Activated CD4-positive, alpha-beta T cell treated with anti-CD3 and anti-CD28 coated beads, Interleukin-10, Interleukin-2, amounts not matched to agents 100 ng/mL and 50 ng/mL, durations not matched to agents 16 hours and 8 hours (primary cell): ENCODE data around the gene PITX3.
A peak's percentile ranks its signal among the peaks of the same experiment; 100 is the strongest.
"Not testable (repeated sequence)": the region's sequence is repeated elsewhere in the genome, so short reads cannot be mapped to it uniquely, and the experiment has no call there.

Experiments used
- DNase-seq: peaks from one replicate; pipeline ENCODE4 v3.0.0-alpha.2; 2020

PITX3 gene

DNA sequence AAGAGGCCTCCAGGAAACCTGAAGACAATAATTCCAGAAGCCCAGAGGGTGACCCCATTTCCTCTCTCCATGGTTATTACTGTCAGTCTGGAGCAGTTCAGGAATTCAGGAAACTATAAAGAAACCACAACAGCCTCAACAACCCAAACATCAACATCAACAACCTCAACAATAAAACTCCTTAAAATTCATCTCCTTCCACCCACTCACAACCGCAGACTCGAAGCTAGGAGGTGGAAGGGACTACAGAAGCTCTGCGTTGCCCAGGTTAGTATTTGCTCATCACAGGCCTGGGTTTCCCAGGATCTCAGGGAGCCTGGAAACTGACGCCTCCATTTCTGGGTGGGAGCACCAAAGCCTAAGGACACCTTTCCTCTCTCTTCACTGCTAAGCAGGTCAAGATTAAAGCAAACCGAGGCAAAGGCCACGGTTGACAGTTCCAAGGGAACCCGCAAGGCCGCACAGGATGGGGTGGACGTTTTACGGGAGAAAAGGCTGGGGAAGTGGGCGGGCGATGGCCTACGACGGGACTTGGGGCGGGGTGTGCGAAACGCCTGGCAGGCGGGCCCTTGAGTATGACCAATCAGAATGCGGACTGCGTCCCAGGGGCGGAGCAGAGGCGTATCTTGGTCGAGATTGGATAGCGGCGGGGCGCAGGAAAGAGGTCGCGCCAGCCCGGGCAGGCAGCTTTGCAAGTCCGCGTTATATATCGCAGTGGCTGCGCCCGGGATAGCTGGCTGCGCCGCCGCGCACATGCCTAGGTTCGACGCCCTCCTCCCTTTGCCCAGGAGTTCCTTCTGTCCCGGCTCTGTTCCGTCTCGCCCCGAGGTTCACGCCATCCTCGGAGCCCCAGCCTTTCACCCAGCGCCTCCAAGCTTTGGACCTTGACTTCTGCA, 15.4 kb downstream of the PITX3 start, which contains the start of gene ELOVL3:
Gene ELOVL3 (plus strand): TSS at position 654 of the 896 bp plus-strand sequence. CDS start 250 bp downstream, outside the sequence.
- DNase-seq: peak; percentile 89

DNA sequence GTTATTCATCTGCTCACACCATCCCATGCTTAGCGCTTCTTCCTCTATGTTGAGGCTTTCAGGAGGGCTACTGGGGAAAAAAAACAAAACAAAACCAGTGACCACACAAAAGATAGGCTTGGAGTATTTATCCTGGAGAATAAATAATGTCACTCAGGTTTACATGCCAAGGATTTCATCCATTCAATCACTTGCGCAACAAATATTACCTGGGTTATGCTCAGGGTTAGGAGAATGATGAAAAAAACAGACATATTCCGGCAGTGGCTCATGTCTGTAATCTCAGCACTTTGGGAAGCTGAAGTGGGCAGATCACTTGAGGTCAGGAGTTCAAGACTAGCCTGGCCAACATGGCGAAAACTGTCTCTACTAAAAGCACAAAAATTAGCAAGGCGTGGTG, 18.5 kb downstream of the PITX3 start:
- no peak for DNase-seq

DNA sequence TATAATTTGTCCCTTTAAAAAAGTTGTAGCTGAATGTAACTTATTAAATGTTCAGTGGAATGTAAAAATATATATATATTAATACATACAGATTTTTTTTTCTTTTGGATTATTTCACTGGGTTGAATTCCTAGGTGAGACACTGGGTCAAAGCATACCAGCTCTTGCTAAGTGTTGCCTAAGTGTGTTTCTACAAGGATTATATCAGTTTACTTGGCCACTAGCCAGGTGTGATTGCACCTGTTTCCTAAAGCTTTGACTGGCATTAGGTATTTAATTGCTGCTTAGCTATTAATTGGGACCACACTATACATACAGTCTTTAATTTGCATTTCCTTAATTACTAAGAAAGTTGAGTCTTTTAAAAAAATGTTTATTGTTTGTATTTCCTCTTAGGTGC, 20.7 kb downstream of the PITX3 start:
- DNase-seq: no peak

DNA sequence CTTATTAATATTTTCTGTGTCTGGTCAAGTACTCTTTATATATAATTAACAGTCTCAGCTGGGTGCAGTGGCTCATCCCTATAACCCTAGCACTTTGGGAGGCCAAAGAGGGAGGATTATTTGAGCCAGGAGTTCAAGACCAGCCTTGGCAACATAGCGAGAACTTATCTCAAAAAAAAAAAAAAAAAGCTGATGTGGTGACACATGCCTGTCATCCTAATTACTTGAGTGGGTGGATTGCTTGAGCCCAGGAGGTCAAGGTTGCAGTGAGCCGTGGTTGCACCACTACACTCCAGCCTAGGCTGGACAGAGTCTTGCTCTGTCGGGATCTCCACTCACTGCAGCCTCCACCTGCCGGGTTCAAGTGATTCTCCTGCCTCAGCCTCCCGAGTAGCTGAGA, 21.9 kb downstream of the PITX3 start:
- no peak for DNase-seq

DNA sequence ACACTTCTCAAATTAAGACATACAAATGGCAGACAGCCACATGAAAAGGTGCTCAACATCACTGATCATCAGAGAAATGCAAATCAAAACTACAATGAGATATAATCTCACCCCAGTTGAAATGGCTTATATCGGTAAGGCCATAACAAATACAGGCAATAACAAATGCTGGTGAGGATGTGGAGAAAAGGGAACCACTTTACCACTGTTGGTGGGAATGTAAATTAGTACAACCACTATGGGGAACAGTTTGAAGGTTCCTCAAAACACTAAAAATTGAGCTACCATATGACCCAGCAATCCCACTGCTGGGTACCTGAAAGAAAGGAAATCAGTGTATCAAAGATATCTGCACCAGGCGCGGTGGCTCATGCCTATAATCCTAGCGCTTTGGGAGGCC, 27.7 kb downstream of the PITX3 start:
- DNase-seq: not testable (repeated sequence)

DNA sequence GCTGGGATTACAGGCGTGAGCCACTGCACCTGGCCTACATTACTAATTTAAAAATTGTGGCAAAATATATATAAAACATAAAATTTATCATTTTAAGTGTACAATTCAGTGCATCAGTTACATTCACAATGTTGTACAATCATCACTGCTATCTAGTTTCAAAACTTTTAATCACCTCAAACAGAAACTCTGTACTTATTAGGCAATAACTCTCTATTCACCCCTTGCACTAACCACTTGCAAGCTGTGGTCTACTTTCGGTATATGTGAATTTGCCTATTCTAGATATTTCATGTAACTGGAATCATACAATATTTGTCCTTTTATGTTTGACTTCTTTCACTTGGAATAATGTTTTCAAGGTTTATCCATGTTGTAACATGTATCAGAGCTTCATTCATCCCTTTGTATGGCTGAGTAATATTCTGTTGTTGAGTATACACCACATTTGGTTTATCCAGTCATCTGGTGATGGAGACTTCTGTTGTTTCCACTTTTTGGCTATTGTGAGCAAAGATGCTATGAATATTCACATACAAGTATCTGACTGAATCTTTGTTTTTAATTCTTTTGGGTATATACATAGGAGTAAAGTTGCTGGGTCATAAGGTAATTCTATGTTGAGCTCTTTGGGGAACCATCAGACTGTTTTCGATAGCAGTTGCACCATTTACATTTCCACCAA, 29.6 kb downstream of the PITX3 start:
- DNase-seq: peak; percentile 9

DNA sequence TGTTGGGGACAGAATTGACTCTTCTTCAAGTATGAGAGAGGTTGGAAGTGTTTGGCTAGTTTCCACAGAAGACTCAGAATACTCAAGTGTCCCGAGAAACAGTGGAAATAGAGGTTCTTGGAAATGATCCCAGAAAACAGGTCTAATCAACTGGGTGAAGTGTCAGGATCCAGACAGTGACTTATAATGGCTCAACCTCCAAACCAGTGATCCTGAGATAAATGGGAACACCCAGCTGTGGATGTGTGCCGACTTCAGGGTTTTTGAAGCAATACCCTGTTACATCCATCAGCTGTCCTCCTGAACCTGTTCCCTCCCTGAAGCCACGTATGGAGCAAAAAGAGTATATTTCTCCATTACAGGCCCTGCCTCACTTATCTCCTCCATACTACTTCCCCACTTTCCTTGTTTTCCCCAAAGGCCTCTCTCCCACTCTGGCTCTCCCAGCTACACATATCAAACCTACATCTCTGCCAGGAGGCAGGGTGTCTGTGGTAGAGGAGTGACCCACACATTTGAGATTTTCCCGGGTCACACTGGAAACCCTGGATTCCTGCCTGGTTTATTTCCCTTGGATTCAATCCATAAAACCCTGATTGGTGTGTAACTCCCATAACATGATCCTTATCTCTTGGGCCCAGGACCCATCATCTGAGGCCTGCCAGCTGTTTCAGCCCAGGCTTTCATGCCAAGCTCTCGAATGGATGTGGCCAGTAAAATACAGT, 32.8 kb downstream of the PITX3 start:
- DNase-seq: no peak

DNA sequence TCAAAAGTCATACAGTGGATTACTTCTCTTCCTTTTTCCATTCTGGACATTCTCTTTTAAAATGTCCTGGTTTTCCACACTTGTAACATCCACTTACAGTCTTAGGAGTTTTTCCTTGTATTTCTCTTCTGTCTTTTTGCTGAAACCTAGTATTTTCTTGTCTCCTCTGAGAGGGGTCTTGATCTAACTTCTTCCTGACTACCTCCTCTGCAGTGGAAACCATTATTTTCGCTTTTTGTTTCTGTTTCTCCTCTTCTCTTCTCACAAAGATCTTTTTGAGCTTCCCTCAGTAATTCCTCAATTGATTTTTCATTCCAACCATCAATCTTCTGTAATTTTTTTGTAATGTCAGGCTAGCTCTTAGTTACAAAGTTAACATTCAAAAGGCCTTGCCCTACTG, 38.9 kb downstream of the PITX3 start:
- no peak for DNase-seq

DNA sequence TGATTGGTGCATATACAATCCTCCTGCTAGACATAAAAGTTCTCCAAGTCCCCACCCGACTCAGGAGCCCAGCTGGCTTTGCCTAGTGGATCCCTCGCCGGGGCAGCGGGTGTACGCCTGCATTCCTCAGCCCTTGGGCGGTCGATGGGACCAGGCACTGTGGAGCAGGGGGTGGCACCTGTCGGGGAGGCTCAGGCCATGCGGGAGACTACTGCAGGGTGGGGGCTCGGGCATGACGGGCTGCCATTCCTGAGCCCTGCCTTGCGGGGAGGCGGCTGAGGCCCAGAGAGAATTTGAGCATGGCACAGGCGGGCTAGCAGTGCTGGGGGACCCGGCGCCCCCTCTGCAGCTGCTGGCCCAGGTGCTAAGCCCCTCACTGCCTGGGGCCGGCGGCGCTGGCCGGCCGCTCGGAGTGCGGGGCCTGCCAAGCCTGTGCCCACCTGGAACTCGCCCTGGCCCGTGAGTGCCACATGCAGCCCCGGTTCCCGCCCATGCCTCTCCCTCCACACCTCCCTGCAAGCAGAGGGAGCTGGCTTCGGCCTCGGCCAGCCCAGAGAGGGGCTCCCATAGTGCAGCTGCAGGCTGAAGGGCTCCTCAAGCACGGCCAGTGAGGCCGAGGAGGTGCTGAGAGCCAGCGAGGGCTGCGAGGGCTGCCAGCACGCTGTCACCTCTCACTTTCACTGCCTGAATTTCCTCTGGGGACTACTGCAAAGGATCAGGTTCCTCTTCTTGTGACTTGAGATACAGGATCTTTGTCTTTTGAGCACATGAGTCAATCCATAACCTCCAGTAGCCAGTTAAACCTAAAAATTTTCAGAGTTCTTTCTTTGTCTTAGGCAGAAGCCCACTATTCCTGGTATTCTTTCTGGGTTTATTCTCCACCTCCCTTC, 40.3 kb downstream of the PITX3 start:
- no peak for DNase-seq

DNA sequence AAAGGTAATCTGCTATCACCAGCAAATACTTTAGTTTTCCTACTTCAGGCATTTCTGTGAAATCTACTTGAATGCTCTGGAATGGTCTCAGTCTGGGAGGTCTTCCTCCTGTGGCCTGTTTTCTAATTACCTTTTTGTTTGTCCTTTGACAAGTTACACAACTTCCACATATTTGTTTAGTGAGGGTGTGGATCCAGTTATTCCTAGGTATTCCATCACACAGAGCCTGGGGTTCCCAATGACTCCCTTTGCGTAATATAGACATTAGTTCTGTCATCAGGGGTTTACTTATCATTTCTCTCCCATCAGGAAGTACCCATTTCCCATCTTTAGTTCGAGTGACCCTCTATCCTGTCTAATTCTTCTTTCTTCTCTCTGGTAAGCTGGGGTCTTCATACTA, 43.3 kb downstream of the PITX3 start:
- DNase-seq: no peak

DNA sequence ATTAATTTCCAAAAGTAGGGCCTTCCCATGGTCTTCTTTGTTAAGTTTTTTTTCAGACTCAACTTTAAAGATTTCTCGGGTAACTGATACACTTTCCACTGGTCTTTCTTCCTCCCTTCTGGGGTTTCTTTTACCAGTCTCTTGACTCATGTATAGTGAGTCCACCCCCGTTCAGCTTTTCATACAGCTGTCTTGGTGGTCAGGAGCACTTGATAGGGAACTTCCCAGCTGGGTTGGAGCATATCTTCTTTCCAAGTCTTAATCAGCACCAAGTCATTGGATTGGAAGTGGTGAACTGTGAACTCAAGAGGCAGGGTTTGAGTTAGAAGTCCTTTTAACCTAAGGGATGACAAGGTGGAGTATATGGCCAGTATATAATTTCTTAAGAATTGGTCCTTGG, 44.4 kb downstream of the PITX3 start:
- no peak for DNase-seq

DNA sequence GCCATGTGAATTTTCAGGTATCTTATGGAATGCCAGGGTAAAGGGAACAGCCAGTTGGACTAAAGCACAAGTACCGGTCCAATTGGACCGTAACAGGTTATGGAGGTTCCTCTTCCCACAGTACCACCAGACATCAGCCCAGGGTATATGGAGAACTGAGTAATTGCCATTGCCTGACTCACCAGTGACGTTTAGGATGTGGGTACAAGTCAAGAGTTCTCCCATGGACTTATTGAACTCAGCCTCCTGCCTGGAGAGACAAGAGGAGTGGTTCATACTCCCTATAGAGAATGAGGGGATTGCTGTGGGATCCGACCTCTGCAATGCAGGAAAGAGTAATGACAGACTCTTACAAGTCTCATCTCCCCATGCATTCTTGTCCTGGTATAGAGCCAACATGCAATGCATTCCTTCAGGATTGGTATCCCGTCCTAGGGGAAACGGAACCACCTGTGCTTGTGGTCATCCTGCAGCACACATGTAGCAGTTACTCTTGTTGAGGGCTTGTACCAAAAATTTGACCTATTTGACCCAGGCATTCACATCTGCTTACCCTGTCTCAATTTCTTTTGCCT, 45.9 kb downstream of the PITX3 start:
- no peak for DNase-seq

DNA sequence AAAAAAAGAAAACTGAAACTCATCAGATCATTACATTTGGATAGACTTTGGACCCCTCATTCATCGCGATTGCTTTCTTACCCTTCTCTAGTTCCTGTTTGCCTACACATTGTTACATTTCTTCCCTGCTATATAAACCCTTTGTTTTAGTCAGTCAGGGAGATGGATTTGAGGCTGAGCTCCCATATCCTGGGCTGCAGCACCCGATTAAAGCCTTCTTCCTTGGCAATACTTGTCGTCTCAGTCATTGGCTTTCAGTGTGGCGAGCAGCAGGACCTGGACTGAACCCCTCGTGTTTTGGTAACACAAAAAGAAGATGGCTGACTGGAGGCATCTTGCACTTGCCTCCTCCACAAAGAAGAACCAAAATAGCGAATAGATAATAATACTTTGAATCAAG, 49.4 kb downstream of the PITX3 start:
- no peak for DNase-seq

DNA sequence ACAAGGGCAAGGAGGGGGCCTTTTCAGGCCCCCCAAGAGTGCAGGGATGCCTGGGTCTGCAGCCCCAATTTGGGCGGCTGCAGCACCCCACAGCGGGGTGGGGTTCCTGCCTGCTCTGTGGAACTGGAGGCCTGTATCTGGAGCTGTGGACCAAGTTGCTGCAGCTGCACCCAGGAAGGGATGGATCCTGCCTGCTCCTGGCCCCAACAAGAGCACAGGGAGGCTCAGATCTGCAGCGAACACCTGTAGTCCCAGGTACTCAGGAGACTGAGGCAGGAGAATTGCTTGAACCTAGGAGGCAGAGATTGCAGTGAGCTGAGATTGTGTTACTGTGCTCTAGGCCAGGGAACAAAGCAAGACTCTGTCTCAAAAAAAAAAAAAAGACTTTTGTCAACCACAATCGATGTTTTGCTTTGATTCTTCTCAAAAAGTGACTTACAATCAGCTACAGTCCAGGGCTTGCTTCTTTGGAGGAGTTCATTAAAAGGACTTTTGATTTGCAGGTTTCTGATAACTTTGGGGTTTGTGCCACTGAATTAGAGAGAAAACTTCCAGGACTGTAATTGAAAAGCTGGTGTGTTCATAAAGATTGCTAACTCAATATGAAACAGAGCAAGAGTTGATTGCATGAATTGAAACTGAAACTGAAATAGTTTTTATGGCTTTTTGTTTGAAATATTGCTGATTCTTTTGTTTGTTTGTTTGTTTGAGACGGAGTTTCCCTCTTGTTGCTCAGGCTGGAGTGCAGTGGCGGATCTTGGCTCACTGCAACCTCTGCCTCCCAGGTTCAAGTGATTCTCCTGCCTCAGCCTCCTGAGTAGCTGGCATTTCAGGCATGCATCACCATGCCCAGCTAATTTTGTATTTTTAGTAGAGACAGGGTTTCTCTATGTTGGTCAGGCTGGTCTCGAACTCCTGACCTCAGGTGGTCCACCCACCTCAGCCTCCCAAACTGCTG, 52.1 kb downstream of the PITX3 start:
- DNase-seq: peak; percentile 75

DNA sequence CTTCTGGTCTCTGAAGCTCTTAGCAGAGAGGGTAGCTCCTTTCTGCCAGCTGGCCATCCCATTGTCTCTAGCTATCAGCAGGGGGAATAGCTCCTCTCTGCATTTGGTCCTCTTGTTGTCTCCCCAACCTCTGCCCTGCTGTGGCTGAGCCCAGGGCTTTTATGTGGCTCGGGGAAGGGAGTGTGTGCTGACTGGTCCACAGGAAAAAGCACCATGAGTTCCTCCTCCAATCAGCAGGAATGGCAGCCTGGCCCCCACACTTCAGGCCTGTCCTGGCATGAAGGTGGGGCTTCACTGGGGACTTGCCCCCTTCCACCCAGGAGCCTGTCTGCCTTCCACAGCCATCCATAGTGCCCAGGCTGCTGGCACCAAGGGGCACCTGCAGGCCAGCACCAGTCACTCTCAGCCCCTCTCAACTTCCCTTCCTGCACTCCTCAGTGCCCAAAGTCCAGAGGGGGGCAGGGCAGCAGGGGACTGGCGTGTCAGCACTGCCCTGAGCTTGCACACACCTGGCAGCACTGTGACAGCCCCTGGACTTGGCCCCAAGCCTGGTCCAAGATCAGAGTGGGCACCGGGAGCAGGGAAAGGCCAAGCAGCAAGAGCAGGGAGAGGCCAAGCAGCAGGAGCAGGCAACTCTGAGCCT, 52.9 kb downstream of the PITX3 start:
- no peak for DNase-seq

DNA sequence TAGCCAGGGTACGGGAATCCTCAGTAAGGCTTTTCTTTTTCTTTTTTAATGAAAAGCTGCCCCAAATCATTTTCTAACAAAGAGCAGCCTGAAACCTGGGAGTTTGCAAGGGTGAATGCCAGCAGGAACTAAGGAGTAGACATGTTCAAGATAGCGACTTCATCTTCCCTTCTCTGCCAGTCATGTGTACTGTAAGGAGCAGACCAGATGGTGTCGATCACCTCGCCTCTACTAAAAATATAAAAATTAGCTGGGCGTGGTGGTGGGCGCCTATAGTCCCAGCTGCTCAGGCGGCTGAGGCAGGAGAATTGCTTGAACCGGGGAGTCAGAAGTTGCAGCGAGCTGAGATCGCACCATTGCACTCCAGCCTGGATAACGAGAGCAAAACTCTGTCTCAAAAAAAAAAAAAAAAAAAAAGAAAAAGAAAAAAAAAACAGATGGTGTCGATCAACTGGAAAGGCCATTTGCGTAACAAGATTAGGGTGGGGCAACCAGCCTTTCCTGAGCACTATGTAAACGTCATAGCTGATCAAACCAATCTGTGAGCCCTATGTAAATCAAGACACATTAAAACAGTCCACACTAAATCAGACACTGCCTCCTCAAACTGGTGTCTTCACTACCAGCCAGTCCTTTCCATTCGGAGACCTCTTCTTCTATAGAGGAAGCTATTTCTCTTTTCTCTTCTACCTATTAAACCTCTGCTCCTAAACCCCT, 55.3 kb downstream of the PITX3 start:
- no peak for DNase-seq

DNA sequence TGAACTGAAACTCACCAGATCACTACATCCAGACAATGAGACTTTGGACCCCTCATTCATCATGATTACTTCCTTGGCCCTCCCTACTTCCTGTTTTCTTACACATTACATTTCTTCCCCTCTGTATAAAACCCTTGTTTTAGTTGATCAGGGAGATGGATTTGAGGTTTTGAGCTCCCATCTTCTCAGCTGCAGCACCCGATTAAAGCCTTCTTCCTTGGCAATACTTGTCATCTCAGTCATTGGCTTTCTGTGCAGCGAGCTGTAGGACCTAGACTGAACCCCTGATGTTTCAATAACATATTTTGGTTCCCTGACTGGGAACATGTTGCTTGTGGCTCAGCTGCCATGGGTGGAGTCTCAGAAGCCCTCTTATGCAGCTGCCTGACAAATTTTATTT, 56.0 kb downstream of the PITX3 start:
- no peak for DNase-seq

DNA sequence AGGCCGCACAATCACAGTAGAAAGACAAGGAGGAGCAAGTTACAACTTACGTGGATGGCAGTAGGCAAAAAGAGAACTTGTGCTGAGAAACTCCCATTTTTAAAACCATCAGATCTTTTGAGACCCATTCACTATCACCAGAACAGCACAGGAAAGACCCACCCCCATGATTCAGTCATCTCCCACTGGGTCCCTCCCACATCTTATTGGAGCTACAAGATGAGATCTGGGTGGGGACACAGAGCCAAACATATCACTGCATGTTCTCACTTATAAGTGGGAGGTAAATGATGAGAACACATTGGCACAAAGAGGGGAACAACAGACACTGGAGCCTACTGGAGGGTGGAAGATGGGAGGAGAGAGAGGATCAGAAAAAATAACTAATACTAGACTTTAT, 56.7 kb downstream of the PITX3 start:
- DNase-seq: no peak
